Left colon (tissue), 2 donors: ENCODE results near the gene ATXN2L. TPM values are rescaled to one million over a fixed set of nuclear protein-coding genes. Genes with fewer than 3 reads are reported as not detected.
"Not testable (repeated sequence)": the region's sequence is repeated elsewhere in the genome, so short reads cannot be mapped to it uniquely, and the experiment has no call there.

Source experiments
- ATAC-seq: fragments of 200-7000 bp; cut with Tn5 transposase; one replicate; pipeline ENCODE4 v1.9.1; 2020; ENCODE audit warnings: mild to moderate bottlenecking, moderate library complexity
- DNase-seq, 2 donors: peaks; one replicate each; pipeline ENCODE4 v3.0.0-alpha.2; 2020
- intact Hi-C, 2 donors: fragments of 100-400 bp; cut with DNase I in 1 of 2; cut with micrococcal nuclease in 1 of 2; formaldehyde crosslinking; loops; one replicate each; pipeline versions ENCODE4 v1.11.2 to v1.14.0; 2022; cut with DNase I, micrococcal nuclease
- microRNA-seq, 2 donors: library from miRNA; unstranded; fragments of <30 nt; microRNA quantifications; one replicate each; pipeline versions ENCODE4 v1.1.0 to v1.2.0, GENCODE V29; 2020
- total RNA-seq, 2 donors: library from RNA; stranded (reverse); fragmentation: NEBNext Ultra II Directional; extraction: Animal tissue kit (Norgen Biotek cat#: 25700); gene quantifications; one replicate each; pipeline ENCODE4 v1.2.1, GENCODE V29; 2021
- donor health status: DM: no; HTN: no; CAD: no.
- donor health status: DM: yes; HTN: yes; CAD: no.

The ATXN2L gene
- total RNA-seq, 2 donors from 2014 or later, result 86.6 to 98.5 TPM

DNA sequence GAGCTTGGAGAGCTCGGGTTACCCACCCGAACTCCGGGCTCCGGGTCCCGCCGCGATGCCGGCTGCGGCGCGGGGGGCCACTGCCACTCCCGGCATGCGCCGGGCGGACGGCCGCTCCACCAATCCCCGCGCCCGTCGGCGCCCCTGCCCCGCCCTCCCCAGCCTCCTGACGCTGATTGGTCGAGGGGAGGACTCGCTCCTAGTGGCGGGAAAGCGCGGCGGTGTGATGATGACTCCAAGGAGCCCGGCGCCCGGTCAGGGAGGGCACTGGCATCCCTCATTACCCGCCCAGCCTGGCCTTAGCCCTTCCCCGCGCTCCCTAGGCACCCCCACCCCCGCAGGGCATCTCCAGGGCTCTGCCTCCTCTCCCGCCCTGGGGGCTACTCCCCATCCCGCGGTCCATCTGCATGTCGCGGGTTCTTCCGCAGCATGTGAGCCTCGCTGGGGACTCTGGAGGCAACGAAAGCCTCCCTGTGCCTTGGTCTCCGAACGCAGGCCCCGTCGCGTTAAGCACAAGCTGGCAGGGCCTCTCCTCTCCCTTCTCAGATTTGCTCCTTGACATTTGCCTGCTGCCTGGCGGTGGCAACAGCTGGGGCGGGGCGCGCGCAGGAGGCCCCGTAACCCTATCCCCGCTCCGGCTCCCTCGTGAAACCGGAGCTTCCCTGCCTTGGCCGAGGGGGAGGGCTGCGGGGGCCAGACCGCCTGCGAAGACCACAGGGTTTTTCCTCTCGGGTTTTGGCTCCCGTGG is 57.2 kb downstream of the ATXN2L start:
- intact Hi-C loops, result no loop called here
- peak; percentile 94 for ATAC-seq
- DNase-seq, result peak; percentile 82 to 92

- DNase-seq (no peak), ATAC-seq (no peak)
- intact Hi-C loops, result no loop called here
Observed at GRCh38 chr16:28880589-28880915, 57.8 kb downstream of the ATXN2L start.

GRCh38 chr16:28880955-28881354 is 58.2 kb downstream of the ATXN2L start:
- no peak for ATAC-seq
- no peak for DNase-seq
- intact Hi-C loops, result no loop called here

DNA sequence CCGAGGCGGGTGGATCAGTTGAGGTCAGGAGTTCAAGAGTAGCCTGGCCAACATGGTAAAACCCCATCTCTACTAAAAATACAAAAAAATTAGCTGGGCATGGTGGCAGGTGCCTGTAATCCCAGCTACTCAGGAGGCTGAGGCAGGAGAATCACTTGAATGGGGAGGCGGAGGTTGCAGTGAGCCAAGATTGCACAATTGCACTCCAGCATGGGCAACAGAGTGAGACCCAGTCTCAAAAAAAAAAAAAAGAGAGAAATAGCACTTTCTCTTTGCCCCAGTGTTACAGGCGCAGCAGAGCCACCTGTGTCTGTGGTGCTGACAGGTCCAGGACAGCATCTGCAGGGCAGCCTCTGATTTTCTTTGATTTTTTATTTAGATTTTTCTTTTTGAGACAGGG is 58.8 kb downstream of the ATXN2L start:
- intact Hi-C loops, ATAC-seq: not testable (repeated sequence)

DNA sequence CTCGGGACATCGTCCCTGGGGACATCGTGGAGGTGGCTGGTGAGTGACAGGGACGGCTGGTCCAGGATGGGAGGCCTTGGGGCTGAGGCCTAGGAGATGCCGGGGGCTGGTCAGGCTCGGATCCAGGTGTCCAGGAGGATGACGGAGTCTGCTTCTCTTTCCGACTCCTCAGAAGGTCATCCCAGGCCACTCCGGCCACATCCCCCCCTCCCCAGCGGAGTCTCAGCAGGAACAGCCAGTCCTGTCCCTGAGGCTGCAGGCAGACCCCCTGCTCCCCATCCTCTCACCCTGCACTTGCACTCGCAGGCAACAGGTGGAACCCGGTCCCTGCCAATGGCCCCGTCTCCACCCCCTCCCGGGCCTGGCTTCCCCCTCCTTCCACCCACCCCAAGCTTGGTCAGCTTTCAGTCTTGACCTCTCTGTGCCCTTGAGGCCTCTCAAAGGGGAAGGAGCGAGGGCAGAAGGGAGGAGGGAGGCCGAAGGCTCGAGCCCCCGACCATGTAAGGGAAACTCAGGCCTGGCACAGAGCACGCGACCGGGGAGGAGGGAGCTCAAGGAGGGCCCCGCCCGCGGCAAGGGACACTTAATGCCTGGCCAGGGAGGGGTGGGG is 59.9 kb downstream of the ATXN2L start:
- DNase-seq, result no peak
- ATAC-seq, result no peak
- intact Hi-C loops, result no loop called here

More for the DNA sequence above, 58.8 kb downstream of the ATXN2L start:
- not testable (repeated sequence) for DNase-seq

GRCh38 chr16:28883221-28883996 is 60.6 kb downstream of the ATXN2L start:
- intact Hi-C loops, result no loop called here
- ATAC-seq, result no peak
- no peak for DNase-seq

DNA sequence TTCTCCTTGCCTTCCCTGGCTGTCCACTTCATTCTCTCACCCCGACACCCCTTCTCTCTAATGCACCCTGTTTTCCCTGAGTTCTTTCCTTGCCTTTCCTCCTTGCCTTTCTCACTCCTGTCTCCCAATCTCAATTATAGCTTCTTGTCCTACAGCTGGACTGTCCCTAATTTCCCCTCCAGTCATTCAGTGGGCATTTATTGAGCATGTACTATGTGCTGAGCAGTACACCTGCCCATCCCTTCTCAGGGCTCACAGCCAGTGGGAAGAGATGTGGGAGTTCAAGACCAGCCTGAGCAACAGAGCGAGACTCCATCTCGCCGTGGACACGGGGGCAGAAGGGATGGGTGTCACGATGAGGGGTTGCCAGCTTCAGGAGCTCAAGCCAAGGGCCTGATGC is 61.2 kb downstream of the ATXN2L start:
- no peak for ATAC-seq
- no peak for DNase-seq
- intact Hi-C loops, result no loop called here

Small RNAs within 50 kb of the gene (microRNA-seq; reads per million reads assigned to microRNA genes)
- gene MIR4721, result 0 to 0.53 reads per million in 2 donors

Other genes with a start within 250 kb of the ATXN2L start
- 10 to 100 TPM; 26.9 to 30.6 TPM for gene SULT1A2, start 225.9 kb upstream of the ATXN2L start, total RNA-seq
- gene SULT1A1, start 213.0 kb upstream of the ATXN2L start, total RNA-seq, result 100 to 1,000 TPM; 115 to 135 TPM
- 1 to 10 TPM; 1.6 to 5.7 TPM for gene NPIPB8, start 184.9 kb upstream of the ATXN2L start, total RNA-seq
- gene EIF3C, start 111.5 kb upstream of the ATXN2L start, total RNA-seq, result 100 to 1,000 TPM; 550 to 645 TPM
- 1 to 10 TPM; 3.0 to 4.0 TPM for gene NPIPB9, start 71.2 kb upstream of the ATXN2L start, total RNA-seq
- 100 to 1,000 TPM; 221 to 301 TPM for gene TUFM, start 23.3 kb downstream of the ATXN2L start, total RNA-seq
- 10 to 100 TPM; 84.3 to 90.0 TPM for gene SH2B1, start 40.8 kb downstream of the ATXN2L start, total RNA-seq
- 1 to 10 TPM in 1 of 2 donors, under 1 TPM in 1; 0.47 to 1.3 TPM for gene ATP2A1, start 55.5 kb downstream of the ATXN2L start, total RNA-seq
- gene RABEP2, start 102.2 kb downstream of the ATXN2L start, total RNA-seq, result 10 to 100 TPM; 39.6 to 41.4 TPM
- 1 to 10 TPM in 1 of 2 donors, under 1 TPM in 1; 0.64 to 1.2 TPM for gene CD19, start 109.0 kb downstream of the ATXN2L start, total RNA-seq
- gene NFATC2IP, start 127.9 kb downstream of the ATXN2L start, total RNA-seq, result 10 to 100 TPM; 42.9 to 52.0 TPM
- gene SPNS1, start 151.8 kb downstream of the ATXN2L start, total RNA-seq, result 10 to 100 TPM; 31.1 to 32.0 TPM
- 1 to 10 TPM; 6.9 to 7.2 TPM for gene LAT, start 162.1 kb downstream of the ATXN2L start, total RNA-seq